Rectal smooth muscle tissue (tissue), 1 donor: ENCODE measurements around the gene HOATZ.

Experiments used
- H3K27ac ChIP-seq: one replicate; pipeline ENCODE4 v1.7.0; 2013; ENCODE audit warnings: low read depth, low read length, inconsistent platforms
- H3K27me3 ChIP-seq: one replicate; pipeline ENCODE4 v1.7.0; 2013; ENCODE audit warnings: low read length; ENCODE audit not compliant: control insufficient read depth, insufficient read depth
- H3K36me3 ChIP-seq: one replicate; pipeline ENCODE4 v1.7.0; 2013; ENCODE audit warnings: low read length; ENCODE audit not compliant: control insufficient read depth, insufficient read depth
- H3K4me1 ChIP-seq: one replicate; pipeline ENCODE4 v1.7.0; 2013; ENCODE audit warnings: low read length; ENCODE audit not compliant: control insufficient read depth, insufficient read depth
- H3K4me3 ChIP-seq: one replicate; pipeline ENCODE4 v1.7.0; 2013; ENCODE audit warnings: low read length
- H3K9ac ChIP-seq: one replicate; pipeline ENCODE4 v1.7.0; 2013; ENCODE audit warnings: low read length

The HOATZ gene

DNA sequence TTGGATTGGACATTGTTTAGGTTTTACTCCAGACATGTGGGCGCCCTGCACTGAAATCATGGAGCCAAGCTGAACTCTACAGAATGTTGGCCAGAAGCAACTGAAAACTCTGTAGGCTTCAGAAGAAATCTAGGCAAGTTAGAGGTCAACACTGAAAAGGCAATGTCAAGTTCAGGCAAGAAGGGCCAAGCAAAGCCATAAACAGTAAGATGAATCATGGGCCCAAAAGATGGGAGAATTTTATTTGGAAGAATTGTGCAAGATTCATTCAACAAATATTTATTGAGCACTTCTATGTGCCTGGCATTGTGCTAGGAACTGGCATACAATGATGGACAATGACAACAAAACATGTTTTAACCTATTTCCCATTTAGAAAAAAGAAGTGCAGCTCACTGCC, 10.9 kb downstream of the HOATZ start:
- no peak overlapping the region for H3K4me3 ChIP-seq
- no peak overlapping the region for H3K27ac ChIP-seq
- no peaks in the 10 kb centered on the region for H3K27me3 ChIP-seq
- no peak overlapping the region for H3K9ac ChIP-seq
- H3K4me1 ChIP-seq, result no peaks in the 10 kb centered on the region
- no peaks in the 10 kb centered on the region for H3K36me3 ChIP-seq

GRCh38 chr11:111526501-111526900, 11.9 kb downstream of the HOATZ start:
- Histone ChIP-seq H3K27ac (no peak overlapping the region), H3K27me3 (no peaks in the 10 kb centered on the region), H3K4me3 (no peak overlapping the region), H3K36me3 (no peaks in the 10 kb centered on the region), H3K9ac (no peak overlapping the region), H3K4me1 (no peaks in the 10 kb centered on the region)

GRCh38 chr11:111527279-111527678, 12.7 kb downstream of the HOATZ start:
- Histone ChIP-seq H3K4me3 (no peak overlapping the region), H3K9ac (no peak overlapping the region)

DNA sequence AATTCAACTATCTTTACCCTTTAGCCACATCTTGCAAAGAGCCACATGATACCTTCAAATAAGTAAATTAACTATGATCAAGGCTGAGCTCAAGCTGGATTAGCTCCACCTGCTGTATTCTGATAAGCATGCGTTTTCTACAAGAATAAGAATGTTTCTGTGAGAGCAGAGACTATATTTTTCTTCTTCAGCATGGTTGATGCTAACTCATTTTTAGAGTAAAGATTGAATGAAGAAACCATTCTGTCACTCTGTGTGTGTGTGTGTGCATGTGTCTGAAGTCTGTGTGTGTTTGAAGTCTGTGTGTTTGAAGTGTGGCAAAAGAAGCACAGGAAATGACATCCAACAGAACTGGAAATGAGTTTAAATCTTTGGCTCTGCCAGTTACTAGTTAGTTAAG, 14.0 kb downstream of the HOATZ start:
- Histone ChIP-seq H3K27me3 (no peaks in the 10 kb centered on the region), H3K36me3 (no peaks in the 10 kb centered on the region), H3K9ac (no peak overlapping the region), H3K27ac (no peak overlapping the region), H3K4me3 (no peak overlapping the region), H3K4me1 (no peaks in the 10 kb centered on the region)

More at GRCh38 chr11:111527279-111527678, 12.7 kb downstream of the HOATZ start:
- Histone ChIP-seq H3K36me3 (no peaks in the 10 kb centered on the region), H3K4me1 (no peaks in the 10 kb centered on the region), H3K27me3 (no peaks in the 10 kb centered on the region), H3K27ac (no peak overlapping the region)

DNA sequence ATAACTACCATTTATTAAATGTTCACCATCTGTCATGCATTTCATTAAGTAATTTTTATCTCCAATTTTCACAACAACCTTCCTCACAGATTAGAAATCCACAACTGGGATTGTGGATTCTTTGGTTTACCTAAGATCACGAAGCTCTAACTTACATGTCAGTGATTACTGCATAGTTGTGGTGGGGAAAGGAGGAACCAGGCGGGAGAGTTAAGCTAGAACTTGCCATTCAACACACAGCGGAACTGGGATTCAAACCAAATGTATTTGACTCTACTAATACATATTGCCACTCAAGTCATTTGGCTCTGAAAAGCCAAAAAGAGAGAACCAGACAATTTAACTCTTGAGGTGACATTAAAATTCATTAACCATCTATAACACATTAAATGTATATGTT, 15.5 kb downstream of the HOATZ start:
- no peaks in the 10 kb centered on the region for H3K4me1 ChIP-seq
- H3K36me3 ChIP-seq, result no peaks in the 10 kb centered on the region
- H3K4me3 ChIP-seq, result no peak overlapping the region
- no peak overlapping the region for H3K27ac ChIP-seq
- H3K27me3 ChIP-seq, result no peaks in the 10 kb centered on the region
- H3K9ac ChIP-seq, result no peak overlapping the region

- Histone ChIP-seq H3K27ac (no peak overlapping the region), H3K36me3 (no peaks in the 10 kb centered on the region), H3K4me1 (no peaks in the 10 kb centered on the region), H3K27me3 (no peaks in the 10 kb centered on the region), H3K9ac (no peak overlapping the region), H3K4me3 (no peak overlapping the region)
These were observed 16.6 kb downstream of the HOATZ start for GRCh38 chr11:111531136-111531535.

DNA sequence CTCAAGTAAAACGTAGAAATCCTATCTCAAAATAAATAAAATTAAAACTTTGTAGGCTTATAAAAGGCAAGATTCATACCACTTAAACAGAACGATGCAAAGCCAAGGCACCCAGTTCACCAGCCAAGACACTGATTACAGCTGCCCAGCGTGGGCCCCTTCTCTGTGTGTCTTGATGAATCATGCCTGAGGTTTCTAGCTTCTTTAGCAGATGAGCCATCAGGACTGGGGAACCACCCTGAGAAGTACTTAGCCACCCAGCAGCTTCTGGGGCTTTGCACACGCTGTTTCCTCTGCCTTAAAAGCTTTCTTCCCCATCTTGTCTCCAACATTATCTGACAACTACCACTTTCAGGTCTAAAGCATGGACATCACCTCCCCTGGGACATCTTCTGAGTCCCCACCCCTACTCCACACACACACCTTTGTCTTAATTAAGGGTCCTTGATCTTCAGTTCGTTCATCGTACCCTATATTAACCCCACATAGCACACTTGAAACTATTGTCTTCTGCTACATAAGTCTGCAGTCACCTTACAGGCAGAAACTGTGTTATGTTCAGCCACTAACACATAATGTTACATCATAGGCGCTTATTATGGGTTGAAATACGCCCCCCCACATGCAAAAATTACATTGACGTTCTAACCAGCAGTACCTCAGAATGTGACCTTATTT, 17.2 kb downstream of the HOATZ start:
- no peak overlapping the region for H3K27ac ChIP-seq
- no peaks in the 10 kb centered on the region for H3K27me3 ChIP-seq

DNA sequence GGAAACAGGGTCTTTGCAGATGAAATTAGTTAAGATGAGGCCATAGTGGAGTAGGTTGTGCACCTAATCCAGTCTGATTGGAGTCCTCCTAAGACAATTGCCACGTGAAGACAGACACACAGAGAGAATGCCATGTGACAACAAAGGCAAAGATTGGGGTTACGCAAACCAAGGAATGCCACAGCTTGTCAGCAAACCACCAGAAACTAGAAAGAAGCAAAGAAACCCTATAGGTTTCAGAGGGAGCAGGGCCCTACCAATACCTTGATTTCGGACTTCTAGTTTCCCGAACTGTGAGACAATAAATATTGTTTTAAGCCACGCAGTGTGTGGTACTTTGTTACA, 17.8 kb downstream of the HOATZ start:
- Histone ChIP-seq H3K36me3 (no peaks in the 10 kb centered on the region), H3K9ac (no peak overlapping the region), H3K27me3 (no peaks in the 10 kb centered on the region), H3K4me3 (no peak overlapping the region), H3K27ac (no peak overlapping the region), H3K4me1 (no peaks in the 10 kb centered on the region)

More for the DNA sequence above, 17.2 kb downstream of the HOATZ start:
- Histone ChIP-seq H3K4me3 (no peak overlapping the region), H3K36me3 (no peaks in the 10 kb centered on the region), H3K9ac (no peak overlapping the region), H3K4me1 (no peaks in the 10 kb centered on the region)

DNA sequence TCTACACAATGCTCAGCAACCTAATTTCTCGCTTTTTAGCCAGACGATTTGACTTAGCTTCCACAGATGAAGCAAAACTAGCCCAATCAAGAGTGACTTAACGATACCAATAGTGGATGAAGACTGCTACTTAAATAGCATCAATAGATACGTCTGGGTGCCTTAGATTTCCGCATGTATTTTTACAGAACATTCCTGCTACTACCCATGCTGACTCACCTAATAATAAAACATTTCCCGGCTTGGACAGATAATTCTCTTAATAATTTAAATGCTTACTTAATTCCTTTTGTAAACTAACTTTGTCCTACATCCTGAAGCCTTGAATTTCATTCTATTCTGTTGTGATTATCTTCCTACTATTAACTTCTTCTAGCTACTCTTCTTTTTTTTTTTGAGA, 20.7 kb downstream of the HOATZ start:
- no peak overlapping the region for H3K4me3 ChIP-seq
- H3K27me3 ChIP-seq, result no peaks in the 10 kb centered on the region
- no peak overlapping the region for H3K27ac ChIP-seq
- H3K9ac ChIP-seq, result no peak overlapping the region
- no peaks in the 10 kb centered on the region for H3K36me3 ChIP-seq
- peaks cover 9% of the 10 kb centered on the region for H3K4me1 ChIP-seq

GRCh38 chr11:111537336-111537860, 22.8 kb downstream of the HOATZ start:
- Histone ChIP-seq H3K4me3 (no peak overlapping the region), H3K27ac (no peak overlapping the region), H3K36me3 (no peaks in the 10 kb centered on the region), H3K4me1 (peaks cover 9% of the 10 kb centered on the region), H3K9ac (no peak overlapping the region), H3K27me3 (no peaks in the 10 kb centered on the region)

DNA sequence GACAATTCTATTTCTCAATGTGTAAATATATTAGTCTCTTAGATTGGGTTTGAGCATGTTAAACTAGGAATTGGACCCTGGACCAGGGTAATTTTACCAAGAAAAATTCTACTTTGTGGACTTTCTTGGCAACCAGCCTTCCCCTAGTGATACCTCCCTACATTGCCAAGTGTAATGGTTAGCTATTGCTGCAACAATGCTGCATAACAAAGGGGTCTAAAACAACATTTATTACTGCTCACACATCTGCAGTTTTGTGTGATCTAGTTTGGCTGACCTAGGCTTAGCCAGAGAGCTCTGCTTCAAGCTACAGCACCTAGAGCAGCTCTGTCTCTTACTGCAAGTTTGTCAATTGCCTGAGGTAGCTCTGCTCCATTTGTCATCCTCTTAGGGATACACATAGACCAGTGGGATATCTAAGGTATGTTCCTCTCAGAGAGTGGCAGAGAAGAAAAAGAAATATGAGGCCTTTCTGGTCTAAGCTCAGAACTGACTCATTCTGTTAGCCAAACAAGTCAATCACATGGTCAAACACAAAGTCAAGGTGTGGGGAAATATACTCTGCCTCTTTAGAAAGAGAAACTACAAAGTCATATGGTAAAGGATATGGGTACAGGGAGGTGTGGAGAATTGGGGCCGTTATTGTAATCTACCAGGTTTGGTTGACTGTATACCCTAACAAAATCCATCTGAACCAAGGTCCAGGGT, 24.0 kb downstream of the HOATZ start:
- H3K36me3 ChIP-seq, result no peaks in the 10 kb centered on the region
- H3K27ac ChIP-seq, result no peak overlapping the region
- H3K4me3 ChIP-seq, result no peak overlapping the region
- H3K27me3 ChIP-seq, result no peaks in the 10 kb centered on the region
- H3K4me1 ChIP-seq, result peaks cover 9% of the 10 kb centered on the region
- H3K9ac ChIP-seq, result no peak overlapping the region

- H3K9ac ChIP-seq, result no peak overlapping the region
- peaks cover 9% of the 10 kb centered on the region for H3K4me1 ChIP-seq
- peak overlapping the region; percentile 74 for H3K4me3 ChIP-seq
- no peaks in the 10 kb centered on the region for H3K36me3 ChIP-seq
- H3K27me3 ChIP-seq, result no peaks in the 10 kb centered on the region
- H3K27ac ChIP-seq, result peak overlapping the region; percentile 83
These were observed 25.0 kb downstream of the HOATZ start for GRCh38 chr11:111539426-111540113.
